Stimulated activated CD4-positive, alpha-beta T cell treated with anti-CD3 and anti-CD28 coated beads, Interleukin-4, amount 100 ng/mL, for 48 hours (primary cell): ENCODE measurements around the gene GAL3ST2.
"Not testable (repeated sequence)": the region's sequence is repeated elsewhere in the genome, so short reads cannot be mapped to it uniquely, and the experiment has no call there.

Experiments
- DNase-seq, 2 donors: peaks; one replicate each; pipeline ENCODE4 v3.0.0-alpha.2; 2020; ENCODE audit warnings: low read depth in 2 of 2

GAL3ST2 gene

GRCh38 chr2:241808721-241809382, 32.2 kb downstream of the GAL3ST2 start, which contains the start of gene NEU4:
NEU4 (plus strand) TSS chr2:241809193; CDS start chr2:241814485, 5,292 bp downstream.
- no peak for DNase-seq

- DNase-seq: no peak
Observed at GRCh38 chr2:241809383-241810306, 33.0 kb downstream of the GAL3ST2 start.

GRCh38 chr2:241810307-241811200, 33.9 kb downstream of the GAL3ST2 start:
- no peak for DNase-seq

GRCh38 chr2:241811201-241811951, 34.8 kb downstream of the GAL3ST2 start:
- DNase-seq: no peak

- no peak for DNase-seq
Observed at GRCh38 chr2:241811952-241812729, 35.5 kb downstream of the GAL3ST2 start.

GRCh38 chr2:241812730-241813643, 36.4 kb downstream of the GAL3ST2 start:
- no peak for DNase-seq

- DNase-seq: no peak
Observed at GRCh38 chr2:241813644-241814392, 37.2 kb downstream of the GAL3ST2 start.

GRCh38 chr2:241814393-241814642, 37.7 kb downstream of the GAL3ST2 start:
- DNase-seq: no peak

GRCh38 chr2:241814643-241815476, 38.2 kb downstream of the GAL3ST2 start:
- no peak for DNase-seq

GRCh38 chr2:241815477-241816430, 39.1 kb downstream of the GAL3ST2 start:
- no peak for DNase-seq

GRCh38 chr2:241816431-241817121, 40.0 kb downstream of the GAL3ST2 start:
- no peak for DNase-seq

- DNase-seq: no peak
Observed at GRCh38 chr2:241817126-241817820, 40.7 kb downstream of the GAL3ST2 start.

GRCh38 chr2:241817821-241818215, 41.2 kb downstream of the GAL3ST2 start:
- DNase-seq: not testable (repeated sequence)

GRCh38 chr2:241818229-241818942, 41.8 kb downstream of the GAL3ST2 start:
- DNase-seq: no peak

- no peak for DNase-seq
Observed at GRCh38 chr2:241818943-241819270, 42.3 kb downstream of the GAL3ST2 start.
